GM21367 (cell line): ENCODE results near the gene EIF3B.
"Not testable (repeated sequence)": the region's sequence is repeated elsewhere in the genome, so short reads cannot be mapped to it uniquely, and the experiment has no call there.

ENCODE experiments used
- ATAC-seq: cut with Tn5 transposase; IDR thresholded peaks from one replicate; pipeline ENCODE4 v1.9.1; 2021; ENCODE audit not compliant: unreplicated experiment

EIF3B gene

DNA sequence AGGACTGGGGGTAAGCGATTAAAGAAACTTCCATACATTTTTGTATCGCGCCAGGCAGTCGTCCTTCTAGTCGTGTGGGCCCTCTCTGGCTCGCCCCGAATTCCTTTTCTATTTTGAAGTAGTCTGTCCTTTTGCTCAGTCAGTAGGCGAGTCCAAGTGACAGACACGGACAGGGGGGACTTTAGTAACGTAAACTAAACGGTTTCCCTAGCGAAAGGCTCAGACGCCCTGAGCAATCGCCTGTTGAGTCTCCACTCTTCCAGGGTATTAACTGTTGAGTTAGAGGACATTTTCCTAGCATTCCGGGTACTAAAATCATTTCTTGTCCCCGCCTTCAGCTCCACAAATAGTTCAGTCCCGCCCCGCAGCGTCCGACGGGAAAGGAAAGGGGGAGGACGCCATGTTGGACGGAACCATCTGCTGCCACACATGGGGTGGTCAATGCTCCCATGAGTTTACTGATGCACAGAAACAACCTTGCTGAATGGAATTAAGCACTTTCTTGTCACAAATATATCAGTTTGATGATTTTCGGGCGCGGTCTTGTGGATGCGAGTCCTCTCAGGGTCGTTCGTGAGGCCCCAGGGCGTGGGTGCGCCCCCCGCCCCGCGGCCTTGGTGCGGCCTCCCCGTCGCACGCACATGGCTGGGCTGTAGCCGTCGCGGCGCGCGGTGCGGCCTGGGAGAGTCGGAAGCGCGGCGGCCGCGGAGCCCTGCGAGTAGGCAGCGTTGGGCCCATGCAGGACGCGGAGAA, at the start of gene EIF3B:
TSS of gene EIF3B (plus strand) at position 642 of the 753 bp plus-strand sequence. CDS start at position 737, 95 bp downstream.
- ATAC-seq: peak; percentile 72

DNA sequence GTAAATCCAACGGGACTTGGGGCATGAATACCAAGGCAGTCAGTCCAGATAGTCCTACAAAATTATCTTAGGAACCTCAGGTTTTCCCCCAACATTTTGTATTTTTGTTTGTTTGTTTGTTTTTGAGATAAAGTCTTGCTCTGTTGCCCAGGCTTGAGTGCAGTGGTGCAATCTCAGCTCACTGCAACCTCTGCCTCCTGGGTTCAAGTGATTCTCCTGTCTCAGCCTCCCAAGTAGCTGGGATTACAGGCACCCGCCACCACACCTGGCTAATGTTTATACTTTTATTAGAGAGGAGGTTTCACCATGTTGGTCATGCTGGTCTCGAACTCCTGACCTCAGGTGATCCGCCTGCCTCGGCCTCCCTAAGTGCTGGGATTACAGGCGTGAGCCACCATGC, 49.4 kb upstream of the EIF3B start:
- not testable (repeated sequence) for ATAC-seq

DNA sequence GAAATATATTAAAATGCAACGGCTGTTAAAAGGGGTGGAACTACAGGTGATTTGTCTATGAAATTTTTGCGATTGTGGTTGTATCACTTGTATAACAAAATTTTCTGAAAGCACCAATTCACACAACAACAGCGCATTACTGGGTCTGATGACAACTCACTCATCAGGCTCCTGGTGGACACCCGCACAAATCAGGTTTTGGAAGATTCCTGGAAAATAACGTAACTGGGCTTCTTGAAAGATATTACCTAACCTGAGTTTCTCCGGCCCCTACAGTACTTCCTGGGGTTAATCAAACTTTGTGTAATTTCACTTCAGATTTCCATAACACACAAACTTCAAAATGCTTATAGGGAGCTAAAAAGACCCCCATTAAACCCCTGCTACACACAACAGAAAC, 47.9 kb upstream of the EIF3B start:
- ATAC-seq: no peak

DNA sequence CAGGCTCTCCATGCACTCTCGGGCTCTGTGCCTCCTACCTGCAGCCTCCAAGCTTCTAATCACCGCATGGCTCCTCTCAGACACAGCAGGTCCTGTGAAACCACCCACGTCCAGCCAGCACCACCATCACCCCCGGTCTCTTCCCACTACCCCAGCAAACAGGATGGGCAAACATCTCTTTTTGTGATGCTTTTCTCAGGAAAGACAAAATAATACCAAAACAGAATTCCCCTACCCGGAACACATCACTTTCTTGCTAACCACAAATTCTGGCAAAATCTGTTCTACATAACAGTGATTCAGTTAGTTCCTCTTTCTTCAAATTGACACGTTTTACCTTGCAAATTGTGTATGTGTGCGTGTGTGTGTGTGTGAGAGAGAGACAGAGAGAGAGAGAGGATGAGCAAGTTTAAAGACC, 46.9 kb upstream of the EIF3B start:
- peak; percentile 58 for ATAC-seq

DNA sequence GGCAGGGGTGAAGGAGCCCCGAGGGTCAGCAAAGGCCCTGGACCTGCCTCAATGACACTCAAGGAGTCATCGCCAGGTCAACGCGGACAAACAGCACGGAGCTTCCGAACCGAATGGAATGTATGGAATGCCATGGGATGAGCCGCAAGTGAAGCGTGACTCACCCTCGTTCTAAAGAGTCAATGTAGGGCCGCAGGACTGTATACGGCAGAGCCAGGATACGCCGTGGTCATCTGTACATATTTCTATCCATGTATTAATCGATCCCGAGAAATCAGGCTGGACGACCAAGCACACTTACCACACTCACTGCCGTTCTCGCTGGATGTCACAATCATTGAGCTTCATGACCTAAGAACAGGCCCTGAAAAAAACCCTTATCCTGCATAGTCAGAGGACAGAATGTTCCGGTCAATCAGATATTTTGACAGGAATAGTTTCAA, 44.7 kb upstream of the EIF3B start:
- no peak for ATAC-seq

DNA sequence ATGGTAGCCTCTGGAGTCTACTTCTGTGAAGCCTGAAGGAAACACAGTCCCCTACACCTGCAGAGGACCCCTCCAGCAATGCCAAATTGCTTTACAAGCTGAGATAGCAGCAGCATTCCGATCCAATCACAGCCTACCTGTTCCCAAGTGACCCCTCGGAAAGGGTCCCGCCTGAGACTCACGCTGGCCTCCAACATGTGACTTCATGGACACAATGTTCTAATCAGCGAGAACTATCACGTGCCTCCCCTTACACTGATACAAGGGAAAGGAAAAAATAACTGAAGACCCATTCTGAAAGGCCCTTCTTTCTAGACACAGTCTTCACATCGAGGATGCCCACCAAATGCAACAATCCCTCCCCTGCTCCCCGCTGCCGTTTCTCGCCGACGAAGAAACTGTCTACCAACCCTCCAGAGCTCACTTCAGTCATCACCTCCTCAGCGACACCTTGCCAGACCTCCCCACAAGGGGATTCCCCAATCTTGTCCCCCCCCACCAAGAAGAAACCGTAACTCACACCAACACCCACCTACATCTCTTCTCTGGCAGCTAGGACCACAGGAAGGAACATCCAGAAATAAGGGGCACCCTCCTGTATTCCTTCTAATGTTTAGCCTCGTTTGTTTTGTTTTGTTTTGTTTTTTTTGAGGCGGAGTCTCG, 42.2 kb upstream of the EIF3B start:
- no peak for ATAC-seq

DNA sequence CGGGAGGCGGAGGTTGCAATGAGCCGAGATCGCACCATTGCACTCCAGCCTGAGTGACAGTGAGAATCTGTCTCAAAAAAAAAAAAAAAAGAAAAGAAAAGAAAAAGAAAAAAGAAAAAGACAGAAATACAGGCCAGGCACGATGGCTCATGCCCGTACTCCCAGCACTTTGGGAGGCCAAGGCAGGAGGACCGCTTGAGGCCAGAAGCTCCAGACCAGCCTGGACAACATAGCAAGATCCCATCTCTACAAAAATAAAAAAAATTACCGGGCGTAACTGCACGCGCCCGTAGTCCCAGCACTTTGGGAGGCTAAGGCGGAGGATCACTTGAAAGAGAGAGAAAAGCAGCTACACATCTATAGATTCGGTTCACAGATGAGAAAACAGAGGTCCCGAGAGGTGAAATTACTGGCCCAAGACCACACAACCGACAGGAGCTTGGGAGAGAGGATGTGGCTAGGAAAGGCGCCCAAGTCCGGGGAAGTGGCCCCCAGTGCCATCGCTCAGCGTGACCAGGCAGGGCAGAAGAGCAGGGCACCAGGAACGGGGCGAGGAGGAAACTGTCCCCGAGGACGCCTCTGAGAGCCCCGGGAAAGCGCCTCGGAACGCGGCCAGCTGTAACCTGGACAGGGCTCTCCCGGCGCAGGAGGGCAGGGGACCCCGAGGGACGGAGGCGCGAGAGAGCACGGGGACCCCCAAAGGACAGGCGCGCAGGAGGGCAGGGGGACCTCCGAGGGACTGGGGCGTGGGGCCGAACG, 41.0 kb upstream of the EIF3B start:
- peak; percentile 10 for ATAC-seq

DNA sequence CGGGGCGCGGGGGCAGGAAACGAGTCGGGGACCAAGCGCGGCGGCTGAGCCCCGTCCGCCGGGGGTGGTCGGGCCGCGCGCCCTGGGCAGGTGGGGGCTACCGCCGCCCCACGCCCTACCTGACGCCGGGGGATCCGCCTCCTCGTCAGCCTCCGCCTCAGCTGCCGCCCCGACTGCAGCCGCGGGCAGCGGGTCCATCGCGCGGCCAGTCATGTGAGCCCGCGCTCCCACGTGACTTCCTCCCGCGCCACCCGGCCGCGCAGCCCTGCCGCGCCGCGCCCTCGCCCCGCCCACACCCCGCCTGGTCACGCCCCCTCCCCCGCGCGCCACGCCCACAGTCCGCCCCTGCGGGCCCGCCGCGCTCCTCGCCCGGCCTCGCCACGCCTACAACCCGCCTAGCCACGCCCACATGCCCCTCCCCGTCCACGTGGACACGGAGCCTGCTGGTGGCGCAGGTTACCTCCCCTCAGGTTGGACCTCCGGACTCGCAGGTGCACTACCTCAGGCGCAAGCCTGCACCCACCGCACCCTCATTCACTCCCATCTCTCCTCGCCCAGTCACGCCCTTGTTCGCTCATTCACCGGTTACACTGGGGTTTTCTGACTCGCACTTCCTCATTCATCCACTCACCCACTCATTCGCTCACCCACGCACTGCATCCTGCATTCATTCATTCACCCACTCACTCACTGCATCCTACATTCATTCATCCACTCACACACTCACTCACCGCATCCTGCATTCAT, 40.2 kb upstream of the EIF3B start, which contains the start of gene SNX8:
TSS of gene SNX8 (minus strand) at position 233 of the 747 bp plus-strand sequence. CDS start at position 213, 20 bp downstream.
- peak; percentile 56 for ATAC-seq

DNA sequence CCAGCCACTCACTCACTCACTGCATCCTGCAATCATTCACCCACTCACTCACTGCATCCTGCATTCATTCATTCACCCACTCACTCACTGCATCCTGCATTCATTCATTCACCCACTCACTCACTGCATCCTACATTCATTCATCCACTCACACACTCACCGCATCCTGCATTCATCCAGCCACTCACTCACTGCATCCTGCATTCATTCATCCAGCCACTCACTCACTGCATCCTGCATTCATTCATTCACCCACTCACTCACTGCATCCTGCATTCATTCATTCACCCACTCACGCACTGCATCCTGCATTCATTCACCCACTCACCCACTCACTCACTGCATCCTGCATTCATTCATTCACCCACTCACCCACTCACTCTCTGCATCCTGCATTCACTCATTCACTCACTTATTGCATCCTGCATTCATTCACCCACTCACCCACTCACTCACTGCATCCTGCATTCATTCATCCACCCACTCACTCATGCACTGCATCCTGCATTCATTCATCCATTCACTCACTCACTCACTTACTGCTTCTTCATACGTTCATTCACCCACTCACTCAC, 39.6 kb upstream of the EIF3B start:
- ATAC-seq: not testable (repeated sequence)

DNA sequence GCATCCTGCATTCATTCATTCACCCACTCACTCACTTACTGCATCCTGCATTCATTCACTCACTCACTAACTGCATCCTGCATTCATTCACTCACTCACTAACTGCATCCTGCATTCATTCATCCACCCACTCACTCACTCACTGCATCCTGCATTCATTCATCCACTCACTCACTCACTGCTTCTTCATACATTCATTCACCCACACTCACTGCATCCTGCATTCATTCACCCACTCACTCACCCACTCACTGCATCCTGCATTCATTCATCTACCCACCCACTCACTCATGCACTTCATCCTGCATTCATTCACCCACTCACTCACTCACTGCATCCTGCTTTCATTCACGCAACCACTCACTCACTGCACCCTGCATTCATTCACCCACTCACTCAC, 38.8 kb upstream of the EIF3B start:
- no peak for ATAC-seq

DNA sequence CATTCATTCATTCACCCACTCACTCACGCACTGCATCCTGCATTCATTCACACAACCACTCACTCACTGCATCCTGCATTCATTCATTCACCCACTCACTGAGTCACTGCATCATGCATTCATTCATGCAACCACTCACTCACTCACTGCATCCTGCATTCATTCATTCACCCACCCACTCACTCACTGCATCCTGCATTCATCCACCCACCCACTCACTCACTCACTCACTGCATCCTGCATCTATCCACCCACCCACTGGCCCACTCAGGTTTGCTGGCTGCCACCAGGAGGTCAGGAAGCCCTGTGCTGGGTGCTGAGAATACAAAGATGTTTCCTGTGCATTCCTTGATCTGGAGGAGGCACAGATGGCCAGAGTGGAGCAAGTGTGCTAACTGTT, 38.0 kb upstream of the EIF3B start:
- no peak for ATAC-seq

DNA sequence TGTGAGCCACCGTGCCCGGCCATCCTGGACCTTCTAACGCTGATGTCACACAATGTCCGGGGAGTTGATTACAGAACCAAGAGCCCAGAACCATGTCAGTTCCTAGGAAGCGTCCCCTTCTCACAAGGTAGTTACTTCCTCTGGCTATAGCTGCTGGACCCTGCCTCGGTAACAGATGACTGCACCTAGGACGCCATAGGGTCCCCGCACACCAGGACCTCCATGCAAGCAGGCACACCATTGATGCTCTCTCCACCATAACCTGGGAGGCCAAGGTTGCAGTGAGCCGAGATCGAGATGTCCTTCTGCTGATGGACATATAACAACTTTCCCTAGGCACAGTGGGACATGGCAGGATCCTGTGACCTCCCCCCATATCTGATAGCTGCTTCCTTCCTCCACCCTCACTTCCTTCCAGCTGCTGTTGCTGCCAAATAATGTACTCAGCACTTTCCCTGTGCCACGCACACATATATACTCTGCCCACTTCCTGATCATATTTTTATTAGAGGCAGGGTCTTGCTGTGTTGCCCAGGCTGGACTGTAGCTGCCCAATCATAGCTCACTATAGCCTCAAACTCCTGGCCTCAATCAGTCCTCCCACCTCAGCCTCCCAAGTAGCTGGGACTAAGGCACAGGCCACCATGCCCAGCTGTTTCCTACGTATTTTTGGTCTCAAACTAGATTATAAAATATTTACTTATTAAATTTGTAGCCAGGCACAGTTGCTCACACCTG, 36.9 kb upstream of the EIF3B start:
- ATAC-seq: no peak

DNA sequence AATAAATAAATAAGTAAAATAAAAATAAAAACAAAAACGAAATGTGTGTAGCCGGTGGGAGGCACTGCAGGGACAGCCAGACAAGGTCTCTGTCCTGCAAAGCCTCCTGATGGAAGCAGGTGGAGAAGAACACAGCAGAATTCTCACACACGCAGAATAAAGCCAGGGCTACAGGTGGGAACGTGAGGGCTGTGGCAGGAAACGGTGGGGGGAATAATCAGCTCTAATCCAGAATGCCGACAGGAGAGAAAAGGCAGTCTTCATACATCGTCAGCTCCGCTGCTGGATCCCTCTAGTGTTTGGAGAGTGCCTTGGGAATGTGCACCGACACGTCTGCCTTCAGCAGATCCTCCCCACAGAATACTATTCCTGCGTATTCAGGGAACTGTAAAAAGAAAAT, 33.6 kb upstream of the EIF3B start:
- ATAC-seq: no peak

DNA sequence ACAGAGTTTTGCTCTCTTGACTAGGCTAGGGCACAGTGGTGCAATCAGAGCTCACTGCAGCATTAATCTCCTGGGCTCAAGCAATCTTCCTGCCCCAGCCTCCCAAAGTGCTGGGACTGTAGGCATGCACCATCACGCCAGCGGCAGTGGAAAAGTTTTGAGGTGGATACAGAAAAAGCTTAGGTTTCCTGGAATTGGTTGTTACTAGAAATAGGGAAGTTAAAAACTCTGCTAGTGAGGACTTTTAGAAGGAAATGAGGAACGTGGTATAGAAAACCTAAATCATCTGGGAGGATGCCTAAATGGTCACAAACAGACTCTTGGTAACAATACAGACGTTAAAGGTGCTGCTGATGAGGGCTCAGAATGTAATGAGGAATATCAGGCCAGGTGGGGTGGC, 29.5 kb upstream of the EIF3B start:
- ATAC-seq: no peak

DNA sequence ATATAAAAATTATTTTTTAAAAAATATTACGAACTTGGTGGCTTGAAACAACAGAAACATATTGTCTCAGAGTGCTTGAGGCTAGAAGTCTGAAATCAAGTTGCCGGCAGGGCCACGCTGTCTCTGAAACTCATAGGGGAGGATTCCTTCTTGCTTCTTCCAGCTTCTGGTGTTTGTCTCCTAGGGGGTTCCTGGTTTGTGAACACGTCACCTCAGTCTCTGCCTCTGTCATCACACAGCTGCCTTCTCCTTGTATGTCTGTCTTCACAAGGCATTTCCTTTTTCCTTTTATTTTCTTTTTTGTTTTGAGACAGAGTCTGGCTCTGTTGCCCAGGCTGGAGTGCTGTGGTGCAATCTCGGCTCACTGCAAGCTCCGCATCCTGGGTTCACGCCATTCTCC, 27.7 kb upstream of the EIF3B start:
- no peak for ATAC-seq

DNA sequence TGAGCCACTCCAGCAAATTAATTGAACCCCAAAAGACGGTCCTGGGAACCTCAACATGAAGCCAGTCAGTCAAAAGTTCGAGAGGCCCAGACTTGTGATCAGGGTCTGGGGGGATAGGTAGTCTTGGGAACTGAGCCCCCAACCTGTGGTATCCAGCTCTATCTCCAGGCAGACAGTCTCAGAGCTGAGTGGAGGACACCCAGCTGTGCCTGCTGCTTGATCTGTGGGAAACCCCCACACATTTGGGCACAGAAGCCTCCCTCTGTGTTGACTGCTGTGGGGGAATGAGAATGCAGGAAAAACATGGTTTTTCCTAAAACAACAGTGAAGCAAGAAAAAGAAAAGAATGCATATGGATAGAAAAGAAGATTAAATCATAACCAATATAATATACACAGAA, 24.1 kb upstream of the EIF3B start:
- no peak for ATAC-seq

DNA sequence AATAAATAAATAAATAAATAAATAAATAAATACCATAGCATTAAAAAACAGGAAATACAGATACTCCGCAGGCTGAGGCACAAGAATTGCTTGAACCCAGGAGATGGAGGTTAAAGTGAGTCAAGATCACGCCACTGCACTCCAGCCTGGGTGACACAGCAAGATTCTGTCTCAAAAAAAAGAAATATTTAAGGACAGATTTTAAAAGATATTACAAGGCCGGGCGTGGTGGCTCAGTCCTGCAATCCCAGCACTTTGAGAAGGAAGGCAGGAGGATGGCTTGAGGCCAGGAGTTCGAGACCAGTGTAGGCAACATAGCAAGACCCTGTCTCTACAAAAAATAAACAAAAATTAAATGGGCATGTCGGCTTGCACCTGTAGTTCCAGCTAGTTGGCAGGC, 22.9 kb upstream of the EIF3B start:
- no peak for ATAC-seq

DNA sequence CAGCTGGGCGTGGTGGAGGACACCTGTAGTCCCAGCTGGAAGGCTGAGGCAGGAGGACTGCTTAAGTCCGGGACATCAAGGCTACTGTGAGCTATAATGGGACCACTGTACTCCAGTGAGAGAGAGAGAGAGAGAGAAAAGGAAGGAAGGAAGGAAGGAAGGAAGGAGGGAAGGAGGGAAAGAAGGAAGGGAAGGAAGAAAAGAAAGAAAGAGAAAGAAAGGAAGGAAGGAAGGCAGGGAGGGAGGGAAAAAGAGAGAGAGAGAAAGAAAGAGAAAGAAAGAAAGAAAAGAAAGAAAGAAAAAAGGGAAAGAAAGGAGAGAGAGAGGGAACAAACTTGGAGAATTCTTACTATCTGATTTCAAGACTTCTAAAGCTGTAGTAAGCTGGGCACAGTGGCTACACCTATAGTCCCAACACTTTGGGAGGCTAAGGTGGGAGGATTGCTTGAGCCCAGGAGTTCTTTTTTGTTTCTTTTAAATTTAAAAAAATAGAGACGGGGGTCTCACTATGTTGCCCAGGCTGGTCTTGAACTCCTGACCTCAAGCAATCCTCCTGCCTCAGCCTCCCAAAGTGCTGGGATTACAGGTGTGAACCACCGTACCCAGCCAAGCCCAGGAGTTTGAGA, 21.9 kb upstream of the EIF3B start:
- ATAC-seq: not testable (repeated sequence)

DNA sequence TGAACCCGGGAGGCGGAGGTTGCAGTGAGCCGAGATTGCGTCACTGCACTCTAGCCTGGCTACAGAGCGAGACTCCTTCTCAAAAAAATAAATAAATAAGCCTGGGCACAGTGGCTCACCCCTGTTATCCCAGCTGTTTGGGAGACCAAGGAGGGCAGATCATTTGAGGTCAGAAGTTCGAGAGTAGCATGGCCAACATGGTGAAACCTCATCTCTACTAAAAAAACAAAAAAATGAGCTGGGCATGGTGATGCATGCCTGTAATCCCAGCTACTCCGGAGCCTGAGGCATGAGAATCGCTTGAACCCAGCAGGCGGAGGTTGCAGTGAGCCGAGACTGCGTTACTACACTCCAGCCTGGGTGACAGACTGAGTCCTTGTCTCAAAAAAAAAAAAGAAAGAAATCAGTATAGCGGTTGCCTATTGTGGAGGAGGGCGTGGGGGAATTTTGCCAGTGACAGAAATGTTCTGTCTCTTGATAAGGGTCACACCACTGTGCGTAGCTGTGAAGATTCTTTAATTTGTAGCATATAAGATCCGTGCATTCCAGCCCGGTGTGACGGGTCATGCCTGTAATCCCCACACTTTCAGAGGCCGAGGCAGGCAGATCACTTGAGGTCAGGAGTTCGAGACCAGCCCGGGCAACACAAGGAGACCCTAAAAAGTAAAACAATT, 17.9 kb upstream of the EIF3B start:
- ATAC-seq: no peak
